ENCODE results near the gene CUBN. TPM values are rescaled to one million over a fixed set of nuclear protein-coding genes. Genes with fewer than 3 reads are reported as not detected.

The CUBN gene
- total RNA-seq, 1 experiment from 2014 or later, result 4.6 TPM

DNA sequence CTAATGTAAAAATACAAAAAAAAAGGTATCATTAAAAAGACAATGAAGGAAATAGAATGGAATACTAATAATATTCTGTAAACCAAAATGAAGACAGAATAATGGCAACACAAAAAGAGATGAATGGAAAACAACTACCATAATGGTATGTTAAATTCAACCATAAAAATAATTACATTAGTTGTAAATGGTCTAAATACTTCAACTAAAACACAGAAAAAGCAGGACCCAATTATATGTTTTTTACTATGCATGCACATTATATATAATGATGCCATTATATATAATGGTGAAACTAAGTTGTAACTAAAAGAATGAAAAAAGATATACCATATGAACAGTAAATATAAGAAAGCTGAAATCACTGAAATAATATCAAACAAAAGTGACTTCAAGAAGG lies 76.5 kb downstream of the CUBN start:
- H3K27ac Mint-ChIP-seq (ENCODE audit: unreplicated experiment), result no peak overlapping the region
- no peaks in the 10 kb centered on the region for H3K4me1 ChIP-seq
- H3K27me3 Mint-ChIP-seq (ENCODE audit: insufficient read depth, unreplicated experiment), result no peaks in the 10 kb centered on the region
- no peak for DNase-seq
- no TSS peak for BruUV-seq (replicated peaks)
- no peak overlapping the region for H3K4me3 Mint-ChIP-seq (ENCODE audit: unreplicated experiment)
- H3K4me3 ChIP-seq (ENCODE audit: low read depth, low read length), result no peak overlapping the region
- H3K4me1 Mint-ChIP-seq (ENCODE audit: low read depth, unreplicated experiment), result no peaks in the 10 kb centered on the region
- ChIA-PET POLR2A (no interaction called here), CTCF (no interaction called here)
- no peaks in the 10 kb centered on the region for H3K36me3 ChIP-seq (ENCODE audit: control insufficient read depth, insufficient read depth, low read length)
- H3K9me3 Mint-ChIP-seq (ENCODE audit: unreplicated experiment), result peaks cover 37% of the 10 kb centered on the region
- H3K9me3 ChIP-seq, result 0 out of 2 replicates have a peak, but pooled peaks cover 4% of the 10 kb centered on the region
- TF ChIP-seq CTCF (IDR thresholded peaks at IDR 0.05; ENCODE audit: insufficient read depth in 1 of 2, low read depth in 1 of 2, low read length in 1 of 2, severe bottlenecking in 1 of 2, unreplicated experiment in 1 of 2), result no peak
- H3K36me3 Mint-ChIP-seq (ENCODE audit: insufficient read depth, unreplicated experiment), result no peaks in the 10 kb centered on the region
- H3K27me3 ChIP-seq (replicated peaks; ENCODE audit: control insufficient read depth, insufficient read depth, low read length), result no peaks in the 10 kb centered on the region
- intact Hi-C loops (cut with micrococcal nuclease; ENCODE audit: unreplicated experiment), result no loop called here

DNA sequence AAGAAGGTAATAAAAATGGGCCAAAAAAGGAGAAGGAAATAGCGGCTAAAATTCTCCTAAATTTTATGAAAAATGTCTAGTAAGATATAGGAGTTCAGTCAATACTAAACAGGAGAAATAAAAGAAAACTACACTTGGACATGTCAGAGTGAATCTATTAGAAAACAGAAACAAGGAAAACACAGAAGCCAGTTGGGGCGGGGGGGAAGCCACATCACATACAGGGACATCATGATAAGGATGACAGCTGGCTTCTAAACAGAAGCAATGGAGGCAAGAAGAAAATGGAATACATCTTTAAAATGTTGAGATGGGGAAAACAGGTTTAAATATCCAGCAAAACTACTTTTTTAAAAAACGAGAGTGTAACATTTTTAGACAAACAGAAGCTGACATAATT lies 77.8 kb downstream of the CUBN start:
- POLR2A ChIA-PET, result no interaction called here
- intact Hi-C loops (cut with micrococcal nuclease; ENCODE audit: unreplicated experiment), result no loop called here
- H3K36me3 ChIP-seq (ENCODE audit: control insufficient read depth, insufficient read depth, low read length), result no peaks in the 10 kb centered on the region
- Mint-ChIP-seq H3K4me1 (ENCODE audit: low read depth, unreplicated experiment) (no peaks in the 10 kb centered on the region), H3K9me3 (ENCODE audit: unreplicated experiment) (peaks cover 37% of the 10 kb centered on the region), H3K27me3 (ENCODE audit: insufficient read depth, unreplicated experiment) (no peaks in the 10 kb centered on the region), H3K27ac (ENCODE audit: unreplicated experiment) (no peak overlapping the region), H3K36me3 (ENCODE audit: insufficient read depth, unreplicated experiment) (no peaks in the 10 kb centered on the region), H3K4me3 (ENCODE audit: unreplicated experiment) (no peak overlapping the region)
- no peak for DNase-seq
- no peak overlapping the region for H3K4me3 ChIP-seq (ENCODE audit: low read depth, low read length)
- H3K27me3 ChIP-seq (replicated peaks; ENCODE audit: control insufficient read depth, insufficient read depth, low read length), result no peaks in the 10 kb centered on the region
- no TSS peak for BruUV-seq (replicated peaks)
- TF ChIP-seq CTCF (IDR thresholded peaks at IDR 0.05; ENCODE audit: insufficient read depth in 1 of 2, low read depth in 1 of 2, low read length in 1 of 2, severe bottlenecking in 1 of 2, unreplicated experiment in 1 of 2), result no peak
- no peaks in the 10 kb centered on the region for H3K4me1 ChIP-seq
- CTCF ChIA-PET, result no interaction called here
- H3K9me3 ChIP-seq, result 0 out of 2 replicates have a peak, but pooled peaks cover 4% of the 10 kb centered on the region

DNA sequence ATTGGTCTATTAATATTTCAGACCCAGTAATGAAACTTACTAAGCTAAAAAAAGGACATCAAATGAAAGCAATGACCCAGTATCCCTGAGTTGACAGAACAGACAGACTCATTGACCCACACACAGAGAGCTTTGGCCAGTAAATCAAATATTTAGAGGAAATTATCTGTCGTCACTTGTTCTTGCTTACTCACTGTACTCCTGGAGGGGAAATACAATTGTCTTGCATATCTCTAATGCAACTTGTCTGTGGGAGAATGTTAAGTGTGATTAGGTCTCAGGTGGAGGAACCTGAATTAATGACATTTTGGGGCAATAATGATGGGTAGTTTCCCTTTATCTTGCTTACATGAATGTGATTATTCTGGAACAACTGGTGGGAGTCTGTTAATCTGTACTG lies 80.4 kb downstream of the CUBN start:
- DNase-seq, result no peak
- CTCF ChIA-PET, result no interaction called here
- no TSS peak for BruUV-seq (replicated peaks)
- no peaks in the 10 kb centered on the region for H3K36me3 Mint-ChIP-seq (ENCODE audit: insufficient read depth, unreplicated experiment)
- no peaks in the 10 kb centered on the region for H3K27me3 Mint-ChIP-seq (ENCODE audit: insufficient read depth, unreplicated experiment)
- H3K9me3 ChIP-seq, result 0 out of 2 replicates have a peak, but pooled peaks cover 4% of the 10 kb centered on the region
- POLR2A ChIA-PET, result no interaction called here
- TF ChIP-seq CTCF (IDR thresholded peaks at IDR 0.05; ENCODE audit: insufficient read depth in 1 of 2, low read depth in 1 of 2, low read length in 1 of 2, severe bottlenecking in 1 of 2, unreplicated experiment in 1 of 2), result no peak
- H3K4me3 ChIP-seq (ENCODE audit: low read depth, low read length), result no peak overlapping the region
- no peaks in the 10 kb centered on the region for H3K4me1 ChIP-seq
- no peak overlapping the region for H3K27ac Mint-ChIP-seq (ENCODE audit: unreplicated experiment)
- no peaks in the 10 kb centered on the region for H3K4me1 Mint-ChIP-seq (ENCODE audit: low read depth, unreplicated experiment)
- intact Hi-C loops (cut with micrococcal nuclease; ENCODE audit: unreplicated experiment), result no loop called here
- peaks cover 37% of the 10 kb centered on the region for H3K9me3 Mint-ChIP-seq (ENCODE audit: unreplicated experiment)
- H3K36me3 ChIP-seq (ENCODE audit: control insufficient read depth, insufficient read depth, low read length), result no peaks in the 10 kb centered on the region
- no peak overlapping the region for H3K4me3 Mint-ChIP-seq (ENCODE audit: unreplicated experiment)
- no peaks in the 10 kb centered on the region for H3K27me3 ChIP-seq (replicated peaks; ENCODE audit: control insufficient read depth, insufficient read depth, low read length)

Measured in Caco-2 (cell line).